A549 (cell line): ENCODE data around the gene AAK1. TPM values are rescaled to one million over a fixed set of nuclear protein-coding genes. Genes with fewer than 3 reads are reported as not detected.

Experiments
- ATAC-seq, 2 experiments: fragments of 200-7000 bp in 1 of 2; fragments of >200 bp in 1 of 2; cut with Nextera tagmentation in 1 of 2; cut with Tn5 transposase in 1 of 2; 3 replicates each; pipeline versions ENCODE4 v1.8.0 to v1.9.1; 2018 to 2020; ENCODE audit warnings: mild to moderate bottlenecking in 1 of 2, moderate library complexity in 1 of 2
- CTCF ChIA-PET: fragments of 300-600 bp; sonication (Branson Sonifier 250); formaldehyde crosslinking; extraction: SDS; loops from one replicate; lab custom pipeline; 2021; ENCODE audit warnings: antibody characterized with exemption, inconsistent platforms; lab: Yijun Ruan, JAX
- POLR2A ChIA-PET: fragments of 350-600 bp; formaldehyde crosslinking; extraction: SDS; loops from one replicate; lab custom pipeline; 2021; ENCODE audit warnings: antibody characterized with exemption, inconsistent platforms; lab: Yijun Ruan, JAX
- DNase-seq, 2 experiments: peaks; one replicate each; pipeline versions ENCODE4 v3.0.0 to v3.0.0-alpha.2; 2011 to 2016; ENCODE audit warnings: low read depth in 1 of 2, low spot score in 1 of 2
- FAIRE-seq: peaks from 2 replicates; lab custom pipeline; 2011; peaks lifted over from hg19 to GRCh38; lab: Jason Lieb, UNC
- H3K27ac ChIP-seq, 2 experiments: fragments of >200 bp; sonication (Bioruptor Twin); formaldehyde crosslinking; 3 replicates each; pipeline ENCODE4 v1.5.1; 2016 to 2017
- H3K4me1 ChIP-seq: fragments of >200 bp; sonication (Bioruptor Twin); formaldehyde crosslinking; 3 replicates; pipeline ENCODE4 v1.6.1; 2016
- H3K4me2 ChIP-seq: fragments of >200 bp; sonication (Bioruptor Twin); formaldehyde crosslinking; 3 replicates; pipeline ENCODE4 v1.6.1; 2016
- H3K4me3 ChIP-seq: fragments of >200 bp; sonication (Bioruptor Twin); formaldehyde crosslinking; 3 replicates; pipeline ENCODE4 v1.5.1; 2016
- H3K9me3 ChIP-seq: fragments of >200 bp; sonication (Bioruptor Twin); formaldehyde crosslinking; 3 replicates; pipeline ENCODE4 v1.6.1; 2016
- CEBPB ChIP-seq, 2 experiments: fragments of >200 bp in 1 of 2; sonication (Bioruptor Twin) in 1 of 2; formaldehyde crosslinking in 1 of 2; IDR thresholded peaks; 2 replicates each; pipeline ENCODE4 v1.6.1; 2012 to 2016
- CHD2 ChIP-seq: fragments of 150-350 bp; IDR thresholded peaks from 2 replicates; pipeline ENCODE4 v1.6.1; 2014; ENCODE audit warnings: low read length; ENCODE audit not compliant: partially characterized antibody
- CHD4 ChIP-seq: fragments of 200-600 bp; sonication (generic); IDR thresholded peaks from 2 replicates; pipeline ENCODE4 v1.6.1; 2016; ENCODE audit warnings: antibody characterized with exemption, mild to moderate bottlenecking, borderline replicate concordance
- EHF ChIP-seq: fragments of 250-450 bp; sonication (Bioruptor Pico); IDR thresholded peaks from 2 replicates; pipeline ENCODE4 v1.5.0; 2020; ENCODE audit warnings: mild to moderate bottlenecking
- EHMT2 ChIP-seq: fragments of 200-600 bp; sonication (generic); IDR thresholded peaks from 2 replicates; pipeline ENCODE4 v1.6.1; 2016; ENCODE audit warnings: antibody characterized with exemption, low read depth, mild to moderate bottlenecking, moderate library complexity
- EP300 ChIP-seq, 2 experiments: fragments of >200 bp; sonication (Bioruptor Twin); formaldehyde crosslinking; IDR thresholded peaks; 2 replicates in 1 of 2; 3 replicates in 1 of 2; pipeline ENCODE4 v1.6.1; 2016 to 2017
- FOSL2 ChIP-seq, 2 experiments: fragments of 450-650 bp in 1 of 2; fragments of >200 bp in 1 of 2; sonication (Bioruptor Twin) in 1 of 2; formaldehyde crosslinking; IDR thresholded peaks; 2 replicates each; pipeline versions ENCODE4 v1.5.0 to v1.6.1; 2016 to 2020; ENCODE audit warnings: mild to moderate bottlenecking in 1 of 2, moderate library complexity in 1 of 2
- HEYL ChIP-seq: fragments of 250-450 bp; sonication (Bioruptor Pico); IDR thresholded peaks from 2 replicates; pipeline ENCODE4 v1.8.0; 2021; ENCODE audit warnings: mild to moderate bottlenecking, moderate library complexity
- HOXA7 ChIP-seq: fragments of 250-450 bp; sonication (Bioruptor Pico); IDR thresholded peaks from 2 replicates; pipeline ENCODE4 v1.5.0; 2020; ENCODE audit warnings: mild to moderate bottlenecking, moderate library complexity
- HOXB5 ChIP-seq: fragments of 250-450 bp; sonication (Bioruptor Pico); IDR thresholded peaks from 2 replicates; pipeline ENCODE4 v1.5.0; 2020; ENCODE audit warnings: mild to moderate bottlenecking, moderate library complexity
- JUN ChIP-seq, 2 experiments: fragments of >200 bp; sonication (Bioruptor Twin); formaldehyde crosslinking; IDR thresholded peaks; 2 replicates in 1 of 2; 3 replicates in 1 of 2; pipeline ENCODE4 v1.6.1; 2016 to 2017
- JUNB ChIP-seq: fragments of >200 bp; sonication (Bioruptor Twin); formaldehyde crosslinking; IDR thresholded peaks from 2 replicates; pipeline ENCODE4 v1.6.1; 2016
- MAFK ChIP-seq: fragments of 450-650 bp; IDR thresholded peaks from 2 replicates; pipeline ENCODE4 v1.6.1; 2014; ENCODE audit not compliant: partially characterized antibody
- NFE2L2 ChIP-seq: fragments of 150-350 bp; conservative IDR thresholded peaks from 2 replicates; pipeline ENCODE4 v1.6.1; 2014; ENCODE audit warnings: low read length
- NR3C1 ChIP-seq: fragments of >200 bp; sonication (Bioruptor Twin); formaldehyde crosslinking; IDR thresholded peaks from 3 replicates; pipeline ENCODE4 v1.6.1; 2017
- PHF8 ChIP-seq: fragments of 200-600 bp; sonication (generic); IDR thresholded peaks from 2 replicates; pipeline ENCODE4 v1.6.1; 2016; ENCODE audit warnings: low read depth, mild to moderate bottlenecking, antibody characterized with exemption, moderate library complexity, borderline replicate concordance
- RARB ChIP-seq: fragments of 250-450 bp; sonication (Bioruptor Pico); IDR thresholded peaks from 2 replicates; pipeline ENCODE4 v1.8.0; 2021; ENCODE audit warnings: mild to moderate bottlenecking, moderate library complexity
- SMC3 ChIP-seq: fragments of >200 bp; sonication (Bioruptor Twin); formaldehyde crosslinking; IDR thresholded peaks from 3 replicates; pipeline ENCODE4 v1.6.1; 2018; ENCODE audit warnings: inconsistent platforms
- SREBF2 ChIP-seq: fragments of 450-650 bp; IDR thresholded peaks from 2 replicates; pipeline ENCODE4 v1.6.1; 2014; ENCODE audit warnings: mild to moderate bottlenecking, moderate library complexity
- TP53 ChIP-seq: fragments of 250-450 bp; sonication (Bioruptor Pico); IDR thresholded peaks from 2 replicates; pipeline ENCODE4 v1.5.0; 2021; ENCODE audit warnings: mild to moderate bottlenecking, moderate library complexity
- WGBS: methylation state at CpG from one replicate; pipeline ENCODE4 v1.1.6; 2017; ENCODE audit errors: missing lambda C conversion rate; 5-methylcytosine and 5-hydroxymethylcytosine counted together
- polyA plus RNA-seq, 4 experiments: library from polyadenylated mRNA; depleted of rRNA in 3 of 4; stranded (reverse); fragments of >200 nt; fragmentation: RNase III in 1 of 4; extraction: RNeasy Plus Mini Kit Qiagen cat#74134 plus additional on column Dnase treatment in 1 of 4; gene quantifications; 2 replicates in 3 of 4; 3 replicates in 1 of 4; pipeline ENCODE4 v1.2.3, GENCODE V29; 2011 to 2017
- TF ChIP-seq, protein P1 (sequence below): IDR thresholded peaks from 2 replicates; pipeline ENCODE4 v1.6.1; 2012
- TF ChIP-seq, protein P2 (sequence below): IDR thresholded peaks from 2 replicates; pipeline ENCODE4 v1.6.1; 2012; ENCODE audit warnings: low read depth, borderline replicate concordance
- TF ChIP-seq, protein P3 (sequence below): IDR thresholded peaks from 2 replicates; pipeline ENCODE4 v1.6.1; 2012
- TF ChIP-seq, protein P4 (sequence below): fragments of 200-600 bp; sonication (generic); IDR thresholded peaks from 2 replicates; pipeline ENCODE4 v1.6.1; 2016; ENCODE audit warnings: antibody characterized with exemption, mild to moderate bottlenecking, moderate library complexity

AAK1 gene
- polyA plus RNA-seq, 2 of the 4 experiments (the other 2 are of a cell fraction), result 15.9 to 25.7 TPM

DNA sequence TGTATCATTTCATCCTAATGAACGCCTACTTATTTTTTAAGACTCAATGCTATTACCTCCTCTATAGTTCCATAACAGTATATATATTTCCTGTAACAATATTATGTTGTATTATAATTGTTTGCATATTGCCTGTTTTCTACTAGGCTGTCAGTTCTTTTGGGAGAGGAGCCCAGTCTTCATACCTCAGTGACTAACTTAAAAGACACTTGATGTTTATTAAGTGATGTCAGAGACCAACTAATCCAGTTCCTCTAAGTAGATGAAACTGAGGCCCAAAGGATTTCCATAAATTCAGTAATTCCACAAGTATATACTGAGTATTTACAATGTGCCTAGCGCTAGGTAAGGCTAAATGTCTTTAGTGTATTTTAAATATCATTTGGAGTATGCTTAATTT is 48.9 kb upstream of the AAK1 start:
- TF ChIP-seq JUNB, result no peak
- no peak for TF ChIP-seq FOSL2 (IDR thresholded peaks at IDR 0.05)
- no peak for TF ChIP-seq FOSL2 (CRISPR knock-in tag; IDR thresholded peaks at IDR 0.05)
- TF ChIP-seq, protein P1, sequence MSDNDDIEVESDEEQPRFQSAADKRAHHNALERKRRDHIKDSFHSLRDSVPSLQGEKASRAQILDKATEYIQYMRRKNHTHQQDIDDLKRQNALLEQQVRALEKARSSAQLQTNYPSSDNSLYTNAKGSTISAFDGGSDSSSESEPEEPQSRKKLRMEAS, result no peak
- no peak for TF ChIP-seq PHF8
- no peak for TF ChIP-seq RARB (CRISPR knock-in tag)
- TF ChIP-seq JUN (IDR thresholded peaks at IDR 0.05), result no peak
- no peak for TF ChIP-seq EHF (CRISPR knock-in tag)
- no peak for TF ChIP-seq HOXB5
- no peak for TF ChIP-seq HOXA7 (CRISPR knock-in tag)
- TF ChIP-seq, protein P2, sequence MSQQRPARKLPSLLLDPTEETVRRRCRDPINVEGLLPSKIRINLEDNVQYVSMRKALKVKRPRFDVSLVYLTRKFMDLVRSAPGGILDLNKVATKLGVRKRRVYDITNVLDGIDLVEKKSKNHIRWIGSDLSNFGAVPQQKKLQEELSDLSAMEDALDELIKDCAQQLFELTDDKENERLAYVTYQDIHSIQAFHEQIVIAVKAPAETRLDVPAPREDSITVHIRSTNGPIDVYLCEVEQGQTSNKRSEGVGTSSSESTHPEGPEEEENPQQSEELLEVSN, result no peak
- TF ChIP-seq CHD2, result no peak
- TF ChIP-seq SMC3, result no peak
- no peak for TF ChIP-seq NFE2L2
- TF ChIP-seq CEBPB (IDR thresholded peaks at IDR 0.05), result no peak
- no peak for TF ChIP-seq CHD4
- no peak for TF ChIP-seq SREBF2
- TF ChIP-seq, protein P3, sequence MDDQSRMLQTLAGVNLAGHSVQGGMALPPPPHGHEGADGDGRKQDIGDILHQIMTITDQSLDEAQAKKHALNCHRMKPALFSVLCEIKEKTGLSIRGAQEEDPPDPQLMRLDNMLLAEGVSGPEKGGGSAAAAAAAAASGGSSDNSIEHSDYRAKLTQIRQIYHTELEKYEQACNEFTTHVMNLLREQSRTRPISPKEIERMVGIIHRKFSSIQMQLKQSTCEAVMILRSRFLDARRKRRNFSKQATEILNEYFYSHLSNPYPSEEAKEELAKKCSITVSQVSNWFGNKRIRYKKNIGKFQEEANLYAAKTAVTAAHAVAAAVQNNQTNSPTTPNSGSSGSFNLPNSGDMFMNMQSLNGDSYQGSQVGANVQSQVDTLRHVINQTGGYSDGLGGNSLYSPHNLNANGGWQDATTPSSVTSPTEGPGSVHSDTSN, result no peak
- no peak for TF ChIP-seq TP53 (CRISPR knock-in tag)
- TF ChIP-seq, all 56 proteins: peak for 0
- FAIRE-seq (no peak), DNase-seq (no peak), ATAC-seq (no peak)
- Histone ChIP-seq H3K4me2 (peak overlapping the region; percentile 17; the same call in 2 of the 3 replicates), H3K27ac (no peak overlapping the region), H3K4me3 (no peak overlapping the region), H3K4me1 (peaks cover 46% of the 10 kb centered on the region), H3K9me3 (no peaks in the 10 kb centered on the region)
- CTCF ChIA-PET, result interaction anchor here (1.3 kb wide), 1 partner anchor 32 kb away, joined by 5 read pairs; no protein-coding TSS in a partner anchor
- POLR2A ChIA-PET, result no interaction called here
- WGBS, result 87% methylated on average over 2 of the region's 2 CpGs

DNA sequence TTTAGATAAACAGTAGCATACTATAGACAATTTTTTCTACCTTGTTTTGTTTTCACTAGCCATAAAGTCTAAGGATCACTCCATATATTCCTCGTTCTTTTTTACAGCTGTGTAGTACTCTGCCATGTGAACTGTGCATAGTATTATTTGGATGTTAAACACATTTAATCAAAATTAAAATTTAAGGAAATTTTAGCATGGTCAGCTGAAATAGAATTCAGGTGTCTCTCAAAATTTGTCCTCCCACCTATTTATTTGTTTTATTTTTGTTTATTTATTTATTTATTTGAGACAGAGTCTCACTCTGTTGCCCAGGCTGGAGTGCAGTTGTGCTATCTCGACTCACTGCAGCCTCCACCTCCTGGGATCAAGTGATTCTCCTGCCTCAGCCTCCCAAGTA is 46.4 kb upstream of the AAK1 start:
- H3K27ac ChIP-seq, result no peak overlapping the region
- POLR2A ChIA-PET, result no interaction called here
- 68% methylated on average over 2 of the region's 2 CpGs for WGBS
- no peaks in the 10 kb centered on the region for H3K9me3 ChIP-seq
- ATAC-seq (no peak), FAIRE-seq (no peak), DNase-seq (no peak)
- H3K4me2 ChIP-seq, result no peak overlapping the region
- H3K4me3 ChIP-seq, result no peak overlapping the region
- H3K4me1 ChIP-seq, result peaks cover 43% of the 10 kb centered on the region
- CTCF ChIA-PET, result no interaction called here
- TF ChIP-seq EP300 (IDR thresholded peaks at IDR 0.05) (no peak), MAFK (peak; percentile 49), NR3C1 (no peak), EHMT2 (no peak), HEYL (no peak)
- TF ChIP-seq, protein P4, sequence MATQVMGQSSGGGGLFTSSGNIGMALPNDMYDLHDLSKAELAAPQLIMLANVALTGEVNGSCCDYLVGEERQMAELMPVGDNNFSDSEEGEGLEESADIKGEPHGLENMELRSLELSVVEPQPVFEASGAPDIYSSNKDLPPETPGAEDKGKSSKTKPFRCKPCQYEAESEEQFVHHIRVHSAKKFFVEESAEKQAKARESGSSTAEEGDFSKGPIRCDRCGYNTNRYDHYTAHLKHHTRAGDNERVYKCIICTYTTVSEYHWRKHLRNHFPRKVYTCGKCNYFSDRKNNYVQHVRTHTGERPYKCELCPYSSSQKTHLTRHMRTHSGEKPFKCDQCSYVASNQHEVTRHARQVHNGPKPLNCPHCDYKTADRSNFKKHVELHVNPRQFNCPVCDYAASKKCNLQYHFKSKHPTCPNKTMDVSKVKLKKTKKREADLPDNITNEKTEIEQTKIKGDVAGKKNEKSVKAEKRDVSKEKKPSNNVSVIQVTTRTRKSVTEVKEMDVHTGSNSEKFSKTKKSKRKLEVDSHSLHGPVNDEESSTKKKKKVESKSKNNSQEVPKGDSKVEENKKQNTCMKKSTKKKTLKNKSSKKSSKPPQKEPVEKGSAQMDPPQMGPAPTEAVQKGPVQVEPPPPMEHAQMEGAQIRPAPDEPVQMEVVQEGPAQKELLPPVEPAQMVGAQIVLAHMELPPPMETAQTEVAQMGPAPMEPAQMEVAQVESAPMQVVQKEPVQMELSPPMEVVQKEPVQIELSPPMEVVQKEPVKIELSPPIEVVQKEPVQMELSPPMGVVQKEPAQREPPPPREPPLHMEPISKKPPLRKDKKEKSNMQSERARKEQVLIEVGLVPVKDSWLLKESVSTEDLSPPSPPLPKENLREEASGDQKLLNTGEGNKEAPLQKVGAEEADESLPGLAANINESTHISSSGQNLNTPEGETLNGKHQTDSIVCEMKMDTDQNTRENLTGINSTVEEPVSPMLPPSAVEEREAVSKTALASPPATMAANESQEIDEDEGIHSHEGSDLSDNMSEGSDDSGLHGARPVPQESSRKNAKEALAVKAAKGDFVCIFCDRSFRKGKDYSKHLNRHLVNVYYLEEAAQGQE, result no peak
- TF ChIP-seq, all 56 proteins: peak for 1
